BJ (cell line): ENCODE data around the gene NOP58. TPM values are rescaled to one million over a fixed set of nuclear protein-coding genes. Genes with fewer than 3 reads are reported as not detected.

Source experiments
- CTCF ChIA-PET: fragments of 350-600 bp; formaldehyde crosslinking; extraction: SDS; loops from one replicate; lab custom pipeline; 2021; ENCODE audit warnings: antibody characterized with exemption, inconsistent platforms; lab: Yijun Ruan, JAX
- POLR2A ChIA-PET: fragments of 300-600 bp; sonication (Branson Sonifier 250); formaldehyde crosslinking; extraction: SDS; loops from one replicate; lab custom pipeline; 2021; ENCODE audit warnings: antibody characterized with exemption; lab: Charles Lee
- DNase-seq: peaks from one replicate; pipeline ENCODE4 v3.0.0-alpha.2; 2011; ENCODE audit warnings: low read depth
- H3K27me3 ChIP-seq: 2 replicates; pipeline ENCODE4 v1.6.0; 2011; ENCODE audit warnings: low read length; ENCODE audit not compliant: control insufficient read depth, insufficient read depth
- H3K36me3 ChIP-seq: 2 replicates; pipeline ENCODE4 v1.5.1; 2011; ENCODE audit warnings: low read length; ENCODE audit not compliant: control insufficient read depth, insufficient read depth
- H3K4me3 ChIP-seq: 2 replicates; pipeline ENCODE4 v1.5.1; 2011; ENCODE audit warnings: low read depth, mild to moderate bottlenecking, control low read depth, low read length
- CTCF ChIP-seq: IDR thresholded peaks from 2 replicates; pipeline ENCODE4 v1.5.1; 2011; ENCODE audit warnings: low read depth, mild to moderate bottlenecking, control low read depth, inconsistent platforms, low read length, moderate library complexity; ENCODE audit not compliant: insufficient read depth
- polyA plus RNA-seq: library from polyadenylated mRNA; depleted of rRNA; stranded (reverse); fragments of >200 nt; gene quantifications from 2 replicates; pipeline ENCODE4 v1.2.3, GENCODE V29; 2011; rRNA removed
- small RNA-seq: library from RNA; depleted of rRNA; stranded (forward); fragments of <200 nt; gene quantifications from one replicate; pipeline ENCODE3, GENCODE V24; 2012; ENCODE audit warnings: low replicate concordance, low read depth; ENCODE audit not compliant: insufficient read length

NOP58 gene
- polyA plus RNA-seq, 1 experiment, result 22.3 TPM

GRCh38 chr2:202339071-202339870 is 73.7 kb downstream of the NOP58 start:
- ChIA-PET POLR2A (no interaction called here), CTCF (interaction anchor here (1.3 kb wide), 1 partner anchor 11 kb away, joined by 3 read pairs; no protein-coding TSS in a partner anchor)
- no peak for TF ChIP-seq CTCF
- no peaks in the 10 kb centered on the region for H3K36me3 ChIP-seq
- DNase-seq, result no peak
- no peaks in the 10 kb centered on the region for H3K27me3 ChIP-seq
- no peak overlapping the region for H3K4me3 ChIP-seq

GRCh38 chr2:202344178-202344577 is 78.6 kb downstream of the NOP58 start:
- ChIA-PET CTCF (interaction anchor here (0.7 kb wide), 1 partner anchor 13 kb away, joined by 3 read pairs; no protein-coding TSS in a partner anchor), POLR2A (interaction anchor here (0.6 kb wide), 1 partner anchor 32 kb away, joined by 4 read pairs; the partner anchor contains the start of gene BMPR2)
- Histone ChIP-seq H3K4me3 (no peak overlapping the region), H3K27me3 (no peaks in the 10 kb centered on the region), H3K36me3 (no peaks in the 10 kb centered on the region)
- no peak for TF ChIP-seq CTCF
- no peak for DNase-seq

- Histone ChIP-seq H3K27me3 (no peaks in the 10 kb centered on the region), H3K36me3 (no peaks in the 10 kb centered on the region), H3K4me3 (no peak overlapping the region)
- no peak for TF ChIP-seq CTCF
- ChIA-PET POLR2A (no interaction called here), CTCF (interaction anchor here (1.1 kb wide), 1 partner anchor 9 kb away, joined by 3 read pairs; no protein-coding TSS in a partner anchor)
- DNase-seq, result no peak
Observed at GRCh38 chr2:202346180-202346579, 80.6 kb downstream of the NOP58 start.

Small RNA genes within 50 kb of the gene (small RNA-seq; reads per million reads assigned to genes)
- not detected for gene AC079354.2
- gene RF00575, result not detected
- not detected for gene RN7SL753P
- gene SNORD11, result 3.4 reads per million, percentile 44 among the genes with 10 or more reads in this experiment
- 1.5 reads per million for gene SNORD11B
- 7.2 reads per million, percentile 71 among the genes with 10 or more reads in this experiment for gene SNORD70

Other genes with a start within 250 kb of the NOP58 start
- gene FZD7, start 231.9 kb upstream of the NOP58 start, polyA plus RNA-seq, result 42.6 and 46.4 TPM in 2 replicates
- gene KIAA2012, start 192.5 kb upstream of the NOP58 start, polyA plus RNA-seq, result 0.13 and 0.18 TPM in 2 replicates
- gene SUMO1, start 27.2 kb upstream of the NOP58 start, polyA plus RNA-seq, result 48.0 and 103 TPM in 2 replicates
- 30.9 and 54.3 TPM in 2 replicates for gene BMPR2, start 110.6 kb downstream of the NOP58 start, polyA plus RNA-seq